ENCODE results near the gene RASGRP2. TPM values are rescaled to one million over a fixed set of nuclear protein-coding genes. Genes with fewer than 3 reads are reported as not detected.

The RASGRP2 gene
- total RNA-seq, 1 experiment from 2014 or later = not detected

DNA sequence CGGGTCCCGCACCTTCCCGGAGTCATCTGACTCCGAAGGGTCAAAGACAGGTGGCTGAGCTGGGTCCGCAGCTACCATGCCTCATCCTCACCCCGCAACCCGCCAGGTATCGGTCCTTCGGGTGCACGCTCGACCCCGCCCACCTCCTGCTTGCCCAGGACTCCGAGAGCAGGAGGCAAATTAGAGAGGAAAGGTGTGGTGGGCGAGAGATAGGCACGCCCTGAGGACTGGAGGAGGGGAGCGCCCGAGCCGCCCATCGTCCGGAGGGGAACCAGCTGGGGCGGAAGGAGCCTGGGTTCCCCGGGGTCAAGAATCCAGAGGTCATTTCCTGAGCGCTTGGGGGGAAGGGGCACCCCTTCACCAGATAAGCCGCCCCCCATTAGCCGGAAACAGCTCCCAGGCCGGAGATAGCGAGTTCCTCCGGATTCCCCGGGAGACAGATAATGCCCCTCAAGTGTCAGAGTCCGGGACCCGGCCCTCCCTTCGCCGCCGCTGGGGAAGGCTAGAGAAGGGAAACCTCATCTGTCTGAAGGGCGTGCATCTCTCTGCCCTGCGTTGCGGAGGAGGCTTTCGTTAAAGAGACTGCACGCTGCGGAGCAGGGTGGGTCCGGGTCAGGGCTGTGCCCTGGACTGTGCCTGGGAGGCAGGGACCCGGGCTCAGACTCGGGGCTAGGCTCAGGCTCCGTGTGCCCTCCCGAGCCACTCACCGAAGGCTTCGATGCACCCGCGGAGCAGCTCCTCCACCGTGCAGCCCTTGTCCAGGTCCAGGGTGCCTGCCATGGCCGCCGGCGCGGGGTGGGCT, 1.7 kb downstream of the RASGRP2 start:
- Histone ChIP-seq H3K9me3 (ENCODE audit: low read length) (no peaks in the 10 kb centered on the region), H4K20me1 (ENCODE audit: low read length) (no peaks in the 10 kb centered on the region), H3K27ac (ENCODE audit: low read length) (no peak overlapping the region), H3K4me3 (ENCODE audit: low read length) (peak overlapping the region; percentile 70), H3K79me2 (ENCODE audit: low read length) (no peaks in the 10 kb centered on the region), H3K27me3 (ENCODE audit: low read length) (peaks cover 36% of the 10 kb centered on the region), H3K36me3 (ENCODE audit: low read depth, low read length) (no peaks in the 10 kb centered on the region), H2AFZ (ENCODE audit: low read length) (peak overlapping the region; percentile 91), H3K9ac (ENCODE audit: low read length) (no peak overlapping the region), H3K4me2 (ENCODE audit: low read length) (peak overlapping the region; percentile 90), H3F3A (ENCODE audit: low read length, unreplicated experiment) (no peaks in the 10 kb centered on the region), H3K4me1 (ENCODE audit: insufficient read depth, low read length) (peaks cover 13% of the 10 kb centered on the region), H3K9me2 (replicated peaks; ENCODE audit: low read length) (no peaks in the 10 kb centered on the region)
- ChIA-PET POLR2A (ENCODE audit: unreplicated experiment) (no interaction called here), CTCF (interaction anchor here (0.7 kb wide), 1 partner anchor 9 kb away, joined by 5 read pairs; no protein-coding TSS in a partner anchor)
- intact Hi-C loops (cut with micrococcal nuclease) = no loop called here
- ATAC-seq = peak; percentile 37
- TF ChIP-seq EZH2phosphoT487 (IDR thresholded peaks at IDR 0.05; ENCODE audit: borderline replicate concordance, low read length) (no peak), EZH2 (IDR thresholded peaks at IDR 0.05; ENCODE audit: low read length, unreplicated experiment) (no peak)
- TF ChIP-seq, protein P1, sequence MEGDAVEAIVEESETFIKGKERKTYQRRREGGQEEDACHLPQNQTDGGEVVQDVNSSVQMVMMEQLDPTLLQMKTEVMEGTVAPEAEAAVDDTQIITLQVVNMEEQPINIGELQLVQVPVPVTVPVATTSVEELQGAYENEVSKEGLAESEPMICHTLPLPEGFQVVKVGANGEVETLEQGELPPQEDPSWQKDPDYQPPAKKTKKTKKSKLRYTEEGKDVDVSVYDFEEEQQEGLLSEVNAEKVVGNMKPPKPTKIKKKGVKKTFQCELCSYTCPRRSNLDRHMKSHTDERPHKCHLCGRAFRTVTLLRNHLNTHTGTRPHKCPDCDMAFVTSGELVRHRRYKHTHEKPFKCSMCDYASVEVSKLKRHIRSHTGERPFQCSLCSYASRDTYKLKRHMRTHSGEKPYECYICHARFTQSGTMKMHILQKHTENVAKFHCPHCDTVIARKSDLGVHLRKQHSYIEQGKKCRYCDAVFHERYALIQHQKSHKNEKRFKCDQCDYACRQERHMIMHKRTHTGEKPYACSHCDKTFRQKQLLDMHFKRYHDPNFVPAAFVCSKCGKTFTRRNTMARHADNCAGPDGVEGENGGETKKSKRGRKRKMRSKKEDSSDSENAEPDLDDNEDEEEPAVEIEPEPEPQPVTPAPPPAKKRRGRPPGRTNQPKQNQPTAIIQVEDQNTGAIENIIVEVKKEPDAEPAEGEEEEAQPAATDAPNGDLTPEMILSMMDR (conservative IDR thresholded peaks at IDR 0.05; ENCODE audit: low read depth, low read length) = no peak
- no TSS peak for BruUV-seq (replicated peaks)
- DNase-seq = peak; percentile 32

DNA sequence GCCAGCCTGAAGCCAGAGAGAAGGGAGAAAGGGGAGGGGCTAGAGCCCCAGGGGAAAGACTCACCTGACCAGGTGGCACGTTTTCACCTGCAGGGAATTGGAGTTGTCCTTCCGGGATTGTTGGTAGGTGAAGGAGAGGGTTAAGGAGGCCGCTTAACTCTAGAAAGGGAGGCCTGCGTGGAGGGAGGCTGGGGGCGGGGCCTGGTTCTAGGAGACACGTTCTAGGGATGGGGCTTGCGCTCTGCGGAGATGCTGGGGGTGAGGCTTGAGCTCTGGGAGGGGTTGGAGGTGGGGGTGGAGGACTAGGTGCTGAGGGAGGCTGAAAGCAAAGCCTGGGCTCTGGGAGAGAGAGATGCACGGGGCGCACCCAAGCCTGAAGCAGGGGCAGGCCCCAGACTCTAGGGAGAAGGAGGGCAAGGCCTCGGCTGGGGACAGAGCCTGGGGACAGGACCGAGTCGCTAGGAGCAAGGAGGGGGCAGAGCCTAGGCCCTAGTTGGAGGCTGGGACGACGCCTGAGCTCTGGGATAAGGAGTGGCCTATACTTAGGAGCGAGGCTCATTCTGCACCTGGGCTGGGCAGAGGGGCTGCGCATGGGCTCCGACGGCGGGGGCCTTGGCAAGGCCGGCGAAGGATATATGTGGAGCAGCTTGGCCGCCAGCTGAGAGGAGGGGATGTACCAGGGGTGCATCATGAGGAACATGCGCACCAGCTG, 2.4 kb downstream of the RASGRP2 start:
- no peak overlapping the region for H3K27ac ChIP-seq (ENCODE audit: low read length)
- H3K27me3 ChIP-seq (ENCODE audit: low read length) = peaks cover 36% of the 10 kb centered on the region
- H3K36me3 ChIP-seq (ENCODE audit: low read depth, low read length) = no peaks in the 10 kb centered on the region
- H3K4me3 ChIP-seq (ENCODE audit: low read length) = no peak overlapping the region
- peaks cover 13% of the 10 kb centered on the region for H3K4me1 ChIP-seq (ENCODE audit: insufficient read depth, low read length)
- no peak for TF ChIP-seq EZH2phosphoT487 (IDR thresholded peaks at IDR 0.05; ENCODE audit: borderline replicate concordance, low read length)
- no peak for TF ChIP-seq EZH2 (IDR thresholded peaks at IDR 0.05; ENCODE audit: low read length, unreplicated experiment)
- TF ChIP-seq, protein P1 (conservative IDR thresholded peaks at IDR 0.05; ENCODE audit: low read depth, low read length) = no peak
- ATAC-seq = no peak
- H4K20me1 ChIP-seq (ENCODE audit: low read length) = no peaks in the 10 kb centered on the region
- no peak overlapping the region for H2AFZ ChIP-seq (ENCODE audit: low read length)
- H3K79me2 ChIP-seq (ENCODE audit: low read length) = no peaks in the 10 kb centered on the region
- CTCF ChIA-PET = interaction anchor here (0.8 kb wide), 1 partner anchor 43 kb away, joined by 4 read pairs; no protein-coding TSS in a partner anchor
- no peak overlapping the region for H3K9ac ChIP-seq (ENCODE audit: low read length)
- no peak for DNase-seq
- H3K9me3 ChIP-seq (ENCODE audit: low read length) = no peaks in the 10 kb centered on the region
- no peaks in the 10 kb centered on the region for H3K9me2 ChIP-seq (replicated peaks; ENCODE audit: low read length)
- H3F3A ChIP-seq (ENCODE audit: low read length, unreplicated experiment) = no peaks in the 10 kb centered on the region
- POLR2A ChIA-PET (ENCODE audit: unreplicated experiment) = no interaction called here
- intact Hi-C loops (cut with micrococcal nuclease) = no loop called here
- H3K4me2 ChIP-seq (ENCODE audit: low read length) = no peak overlapping the region
- BruUV-seq (replicated peaks) = no TSS peak

All from PC-3 (cell line).